Activated naive CD4-positive, alpha-beta T cell treated with anti-CD3 and anti-CD28 coated beads, Interleukin-2, amount 50 U/mL, for 16 hours (primary cell): ENCODE results near the gene IVL.

Experiments
- DNase-seq: peaks from one replicate; pipeline ENCODE4 v3.0.0-alpha.2; 2020

Gene IVL

DNA sequence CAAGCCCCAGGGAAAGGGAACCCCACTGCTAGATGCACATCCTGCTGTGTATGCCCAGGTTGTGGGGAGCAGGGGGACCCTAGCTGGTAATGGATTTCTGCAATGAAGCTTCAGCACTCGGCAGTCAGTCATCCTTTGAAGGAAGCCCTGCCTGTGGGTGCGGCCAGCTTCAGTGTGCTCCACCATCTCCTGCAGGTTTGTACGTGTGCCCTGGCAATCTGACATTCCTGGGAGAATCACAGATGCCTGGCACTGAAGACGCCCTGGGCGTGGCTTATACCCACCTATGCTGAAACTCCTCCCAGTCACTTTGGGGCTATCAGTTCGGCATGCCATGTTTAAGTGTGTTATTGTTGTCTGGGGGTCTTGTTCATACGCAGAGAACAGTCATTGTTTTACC is 45.4 kb downstream of the IVL start:
- no peak for DNase-seq

- no peak for DNase-seq
Observed at GRCh38 chr1:152954436-152954835, 46.1 kb downstream of the IVL start.

DNA sequence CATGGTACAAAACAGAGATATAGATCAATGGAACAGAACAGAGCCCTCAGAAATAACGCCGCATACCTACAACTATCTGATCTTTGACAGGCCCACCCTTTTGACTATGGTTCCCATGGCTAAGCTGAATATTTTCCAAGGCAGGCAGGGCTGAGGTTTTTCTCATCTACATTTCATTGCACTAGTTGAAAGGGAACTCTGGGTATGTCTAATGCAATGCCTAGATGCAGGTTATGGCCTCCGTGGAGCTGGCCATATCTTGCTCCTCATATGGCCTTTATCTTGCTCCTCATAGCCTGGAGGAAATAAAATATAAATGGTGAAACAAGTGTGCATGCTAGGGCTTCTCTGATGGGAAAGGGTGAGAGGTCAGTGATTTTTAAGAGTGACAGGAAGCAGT is 49.2 kb downstream of the IVL start:
- DNase-seq: no peak

DNA sequence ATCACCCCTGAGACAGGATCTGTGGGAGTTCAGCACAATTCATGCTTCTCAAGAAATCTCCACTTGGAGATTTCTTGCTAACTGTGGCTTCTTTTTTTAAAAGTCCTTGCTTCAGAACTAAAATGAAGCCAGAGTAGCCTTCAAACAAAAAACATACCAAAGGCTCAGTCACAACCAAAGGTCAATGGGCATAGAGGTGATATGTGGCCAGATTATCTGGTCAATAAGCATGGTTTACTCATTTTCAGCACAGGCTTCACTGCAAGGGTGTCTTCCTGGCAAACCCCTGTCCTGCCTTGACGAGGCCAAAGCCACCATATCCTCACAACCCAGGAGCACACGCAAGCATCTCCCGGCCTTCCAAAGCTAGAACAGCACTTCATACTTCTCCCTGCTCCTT is 50.9 kb downstream of the IVL start:
- no peak for DNase-seq

DNA sequence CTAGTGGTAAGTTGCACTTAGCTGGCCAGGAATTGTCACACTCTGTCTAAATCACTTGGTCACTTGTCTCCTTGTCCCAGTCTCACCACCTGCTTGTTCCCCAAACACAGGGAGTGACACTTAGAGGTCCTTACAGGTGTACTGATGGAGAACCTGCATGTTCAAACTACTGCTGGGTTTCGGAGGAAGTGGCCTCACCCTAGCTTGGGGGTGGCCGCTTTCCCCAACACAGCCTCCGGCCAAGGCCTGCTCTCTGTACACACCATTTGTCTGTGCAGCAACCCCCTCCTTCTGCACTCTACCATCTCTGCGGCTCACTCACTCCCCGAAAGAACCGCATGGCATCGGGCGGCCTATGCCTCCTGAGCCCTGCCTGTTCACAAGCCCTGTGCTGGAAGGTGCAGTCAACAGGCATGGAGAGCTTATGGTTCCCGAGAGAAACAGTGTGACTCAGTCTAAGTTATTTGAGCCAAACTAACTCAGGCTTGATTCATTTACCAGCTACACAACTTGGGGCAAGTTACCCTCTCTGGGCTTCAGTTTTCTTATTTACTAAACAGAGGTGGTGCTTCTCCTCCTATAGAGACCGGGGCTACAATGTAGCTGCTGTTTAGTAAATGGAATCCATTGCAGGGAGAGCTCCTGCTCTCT is 51.6 kb downstream of the IVL start:
- no peak for DNase-seq

DNA sequence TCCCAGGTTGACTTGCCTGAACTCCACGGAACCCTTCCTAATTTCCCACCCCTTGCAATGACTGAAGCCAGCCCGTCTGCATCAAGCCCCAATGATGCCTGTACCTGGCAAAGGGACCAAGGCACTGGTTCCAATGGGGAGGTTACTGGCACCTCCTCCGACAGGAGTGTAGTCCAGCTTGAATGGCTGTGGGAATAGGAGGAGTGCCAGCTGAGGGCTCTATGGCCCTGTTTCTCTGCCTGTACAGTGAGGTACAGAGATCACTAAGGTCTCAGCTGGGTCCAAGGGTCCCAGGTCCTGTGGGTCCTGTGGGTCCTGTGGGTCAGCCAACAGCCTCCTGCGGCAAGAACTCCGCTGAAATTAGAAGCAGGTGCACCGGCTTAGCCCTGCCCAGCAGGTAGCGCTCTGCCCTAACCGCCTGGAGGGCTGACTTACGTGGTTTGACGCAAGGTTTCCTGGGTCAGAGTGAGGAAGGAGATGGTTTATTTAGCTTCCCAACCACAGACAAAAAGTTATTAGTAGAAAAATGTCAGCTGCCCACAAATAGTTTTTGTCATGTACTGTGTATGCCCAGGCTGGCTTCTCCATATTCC is 52.2 kb downstream of the IVL start:
- no peak for DNase-seq
